PC-3 (cell line): Measurements from ENCODE around the gene JAK3. TPM values are rescaled to one million over a fixed set of nuclear protein-coding genes. Genes with fewer than 3 reads are reported as not detected.

Source experiments
- ATAC-seq: fragments of 200-7000 bp; cut with Tn5 transposase; 2 replicates; pipeline ENCODE4 v1.9.1; 2020; ENCODE audit warnings: mild to moderate bottlenecking, moderate library complexity
- BruUV-seq: library from RNA; stranded (reverse); fragments of 400-500 nt; replicated peaks from 2 replicates; lab custom pipeline; 2021; lab: Mats Ljungman, UMichigan
- CTCF ChIA-PET: fragments of 300-600 bp; sonication (Branson Sonifier 250); formaldehyde crosslinking; loops from one replicate; lab custom pipeline; 2022; ENCODE audit warnings: antibody characterized with exemption; lab: Charles Lee
- POLR2A ChIA-PET: fragments of 300-600 bp; sonication (Branson Sonifier 250); formaldehyde crosslinking; loops from one replicate; lab custom pipeline; 2022; ENCODE audit warnings: antibody characterized with exemption; ENCODE audit not compliant: unreplicated experiment; lab: Charles Lee
- DNase-seq: peaks from one replicate; pipeline ENCODE4 v3.0.0-alpha.2; 2015
- H2AFZ ChIP-seq: fragments of 300-600 bp; sonication (generic); 2 replicates; pipeline ENCODE4 v1.6.0; 2016; ENCODE audit warnings: antibody characterized with exemption, low read length
- H3F3A ChIP-seq: fragments of 300-600 bp; sonication (generic); one replicate; pipeline ENCODE4 v1.6.0; 2017; ENCODE audit warnings: antibody characterized with exemption, low read length, control low read depth, mild to moderate bottlenecking; ENCODE audit not compliant: unreplicated experiment
- H3K27ac ChIP-seq: fragments of 300-600 bp; sonication (generic); 2 replicates; pipeline ENCODE4 v1.5.1; 2016; ENCODE audit warnings: mild to moderate bottlenecking, low read length
- H3K27me3 ChIP-seq: fragments of 300-600 bp; sonication (generic); 2 replicates; pipeline ENCODE4 v1.6.1; 2016; ENCODE audit warnings: low read length, mixed read lengths
- H3K36me3 ChIP-seq: fragments of 300-600 bp; sonication (generic); 2 replicates; pipeline ENCODE4 v1.6.1; 2016; ENCODE audit warnings: low read depth, mixed run types, low read length, mixed read lengths
- H3K4me1 ChIP-seq: fragments of 300-600 bp; sonication (generic); 2 replicates; pipeline ENCODE4 v1.5.1; 2016; ENCODE audit warnings: low read length; ENCODE audit not compliant: insufficient read depth
- H3K4me2 ChIP-seq: fragments of 300-600 bp; sonication (generic); 2 replicates; pipeline ENCODE4 v1.6.0; 2016; ENCODE audit warnings: low read length
- H3K4me3 ChIP-seq: fragments of 300-600 bp; sonication (generic); 2 replicates; pipeline ENCODE4 v1.5.1; 2016; ENCODE audit warnings: mild to moderate bottlenecking, low read length, mixed read lengths
- H3K79me2 ChIP-seq: fragments of 300-600 bp; sonication (generic); 2 replicates; pipeline ENCODE4 v1.6.1; 2017; ENCODE audit warnings: low read length, mixed read lengths
- H3K9ac ChIP-seq: fragments of 300-600 bp; sonication (generic); 2 replicates; pipeline ENCODE4 v1.6.0; 2016; ENCODE audit warnings: mild to moderate bottlenecking, low read length
- H3K9me2 ChIP-seq: fragments of 300-600 bp; sonication (generic); replicated peaks from 2 replicates; pipeline ENCODE4 v1.6.1; 2016; ENCODE audit warnings: mixed run types, low read length, mixed read lengths
- H3K9me3 ChIP-seq: fragments of 300-600 bp; sonication (generic); 2 replicates; pipeline ENCODE4 v1.6.1; 2016; ENCODE audit warnings: low read length, mixed read lengths
- H4K20me1 ChIP-seq: fragments of 300-600 bp; sonication (generic); 2 replicates; pipeline ENCODE4 v1.6.1; 2016; ENCODE audit warnings: low read length, mixed read lengths
- EZH2 ChIP-seq: fragments of 300-600 bp; sonication (generic); IDR thresholded peaks from one replicate; pipeline ENCODE4 v1.6.1; 2017; ENCODE audit warnings: antibody characterized with exemption, mild to moderate bottlenecking, low read length; ENCODE audit not compliant: unreplicated experiment
- EZH2phosphoT487 ChIP-seq: fragments of 300-600 bp; sonication (generic); IDR thresholded peaks from 2 replicates; pipeline ENCODE4 v1.6.1; 2018; ENCODE audit warnings: mild to moderate bottlenecking, antibody characterized with exemption, low read length, borderline replicate concordance
- intact Hi-C: fragments of 100-400 bp; cut with micrococcal nuclease; formaldehyde crosslinking; loops from 2 replicates; pipeline ENCODE4 v1.9.0; 2023
- total RNA-seq: library from RNA; depleted of rRNA; stranded (reverse); fragments of >200 nt; gene quantifications from 2 replicates; pipeline ENCODE4 v1.2.3, GENCODE V29; 2014
- TF ChIP-seq, protein P1 (sequence below): fragments of 300-600 bp; sonication (generic); conservative IDR thresholded peaks from 2 replicates; pipeline ENCODE4 v1.5.1; 2017; ENCODE audit warnings: antibody characterized with exemption, low read depth, mild to moderate bottlenecking, low read length

The JAK3 gene
- total RNA-seq, 1 experiment from 2014 or later: 1.5 TPM

DNA sequence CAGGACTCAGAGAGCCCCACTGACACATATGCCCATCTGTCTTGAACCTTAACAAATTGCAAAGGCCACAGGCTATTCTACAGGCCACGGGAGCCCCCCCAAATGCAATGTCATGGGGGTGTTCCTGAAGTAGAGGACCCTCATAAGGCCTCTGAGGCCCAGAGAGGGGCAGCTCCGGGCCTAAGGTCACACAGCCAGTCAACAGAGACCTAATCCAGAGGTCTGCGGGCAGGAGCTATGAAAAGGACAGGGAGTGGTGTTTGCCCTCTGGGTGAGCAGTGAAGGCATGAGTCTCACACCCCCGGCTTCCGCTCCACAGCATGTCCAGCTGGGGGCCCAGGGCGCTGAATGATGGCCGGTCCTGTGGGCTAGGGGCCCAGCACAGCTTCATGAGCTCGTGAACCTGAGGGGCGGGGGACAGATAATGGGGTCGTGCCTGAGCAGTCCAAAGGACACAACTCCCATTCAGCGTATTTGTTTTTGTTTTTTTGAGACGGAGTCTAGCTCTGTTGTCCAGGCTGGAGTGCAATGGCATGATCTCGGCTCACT lies 21.2 kb downstream of the JAK3 start:
- DNase-seq (no peak), ATAC-seq (no peak)
- ChIA-PET POLR2A (no interaction called here), CTCF (no interaction called here)
- Histone ChIP-seq H4K20me1 (no peaks in the 10 kb centered on the region), H3K9ac (no peak overlapping the region), H3K27ac (no peak overlapping the region), H3K4me2 (no peak overlapping the region), H3K4me3 (no peak overlapping the region), H3F3A (no peaks in the 10 kb centered on the region), H3K9me3 (no peaks in the 10 kb centered on the region), H3K27me3 (no peaks in the 10 kb centered on the region), H3K36me3 (no peaks in the 10 kb centered on the region), H3K4me1 (peaks cover 10% of the 10 kb centered on the region; the same call in 1 of the 2 replicates), H3K9me2 (no peaks in the 10 kb centered on the region), H2AFZ (no peak overlapping the region), H3K79me2 (no peaks in the 10 kb centered on the region)
- no TSS peak for BruUV-seq
- intact Hi-C loops: no loop called here
- TF ChIP-seq EZH2phosphoT487 (no peak), EZH2 (no peak)
- TF ChIP-seq, protein P1, sequence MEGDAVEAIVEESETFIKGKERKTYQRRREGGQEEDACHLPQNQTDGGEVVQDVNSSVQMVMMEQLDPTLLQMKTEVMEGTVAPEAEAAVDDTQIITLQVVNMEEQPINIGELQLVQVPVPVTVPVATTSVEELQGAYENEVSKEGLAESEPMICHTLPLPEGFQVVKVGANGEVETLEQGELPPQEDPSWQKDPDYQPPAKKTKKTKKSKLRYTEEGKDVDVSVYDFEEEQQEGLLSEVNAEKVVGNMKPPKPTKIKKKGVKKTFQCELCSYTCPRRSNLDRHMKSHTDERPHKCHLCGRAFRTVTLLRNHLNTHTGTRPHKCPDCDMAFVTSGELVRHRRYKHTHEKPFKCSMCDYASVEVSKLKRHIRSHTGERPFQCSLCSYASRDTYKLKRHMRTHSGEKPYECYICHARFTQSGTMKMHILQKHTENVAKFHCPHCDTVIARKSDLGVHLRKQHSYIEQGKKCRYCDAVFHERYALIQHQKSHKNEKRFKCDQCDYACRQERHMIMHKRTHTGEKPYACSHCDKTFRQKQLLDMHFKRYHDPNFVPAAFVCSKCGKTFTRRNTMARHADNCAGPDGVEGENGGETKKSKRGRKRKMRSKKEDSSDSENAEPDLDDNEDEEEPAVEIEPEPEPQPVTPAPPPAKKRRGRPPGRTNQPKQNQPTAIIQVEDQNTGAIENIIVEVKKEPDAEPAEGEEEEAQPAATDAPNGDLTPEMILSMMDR: no peak

DNA sequence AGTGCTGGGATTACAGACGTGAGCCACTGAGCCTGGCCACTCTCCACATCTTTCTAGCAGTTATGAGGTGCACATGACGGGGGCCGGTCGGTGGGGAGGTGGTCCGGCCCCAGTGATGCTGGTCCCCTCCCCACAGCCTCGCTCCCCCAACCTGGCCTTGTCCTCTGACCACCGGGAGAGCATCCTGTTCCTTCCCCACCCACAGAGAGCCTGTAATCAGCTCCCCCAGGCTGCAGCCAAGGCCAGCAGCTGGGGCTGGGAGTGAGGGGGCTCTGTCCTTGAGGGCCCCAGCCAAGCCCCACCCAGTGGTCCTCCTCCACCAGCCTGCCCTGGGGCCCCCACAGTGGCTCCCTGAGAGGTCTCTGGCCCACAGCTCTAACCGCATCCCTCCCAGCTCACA lies 23.4 kb downstream of the JAK3 start:
- CTCF ChIA-PET: no interaction called here

DNA sequence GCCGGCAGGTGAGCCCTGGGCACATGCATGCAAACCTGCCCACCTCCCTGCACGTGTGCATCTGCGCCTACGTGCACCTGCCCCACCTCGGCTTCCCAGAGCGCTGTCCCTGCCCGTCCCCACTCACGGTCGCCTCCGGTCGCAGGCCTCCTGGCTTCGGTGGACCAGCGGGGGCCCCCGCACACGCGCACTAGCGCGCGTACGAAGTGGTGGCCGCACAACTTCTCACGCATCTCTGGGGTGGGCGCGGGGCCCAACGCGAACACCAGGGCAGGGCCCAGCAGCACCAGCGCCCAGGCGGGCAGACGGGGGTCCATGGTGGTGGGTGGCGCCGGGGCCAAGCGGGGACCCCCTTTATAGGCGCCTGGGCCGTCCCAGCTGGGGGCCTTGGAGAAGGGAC lies 26.6 kb downstream of the JAK3 start, which contains the start of gene INSL3:
Gene INSL3, minus strand, starts transcription at position 330 of the 400 bp plus-strand sequence. Its CDS starts 13 bp downstream, at position 317.
- BruUV-seq: no TSS peak
- no peak for ATAC-seq
- Histone ChIP-seq H3K27me3 (no peaks in the 10 kb centered on the region), H3K4me2 (no peak within 1 kb of the TSS), H3K4me3 (no peak within 1 kb of the TSS), H3K4me1 (no peaks in the 10 kb centered on the region), H4K20me1 (no peaks in the 10 kb centered on the region), H3K27ac (no peak within 1 kb of the TSS), H3K9me3 (no peaks in the 10 kb centered on the region), H3K36me3 (no peaks in the 10 kb centered on the region), H3K79me2 (no peaks in the 10 kb centered on the region), H2AFZ (no peak within 1 kb of the TSS), H3K9me2 (no peaks in the 10 kb centered on the region), H3K9ac (no peak within 1 kb of the TSS), H3F3A (no peaks in the 10 kb centered on the region)
- CTCF ChIA-PET: no interaction called here
- intact Hi-C loops: no loop called here
- TF ChIP-seq, protein P1: no peak
- TF ChIP-seq EZH2phosphoT487 (no peak), EZH2 (no peak)
- POLR2A ChIA-PET: no interaction called here
- DNase-seq: no peak

More for the DNA sequence above, 23.4 kb downstream of the JAK3 start:
- H3K9me3 ChIP-seq: no peaks in the 10 kb centered on the region
- H4K20me1 ChIP-seq: no peaks in the 10 kb centered on the region
- no peaks in the 10 kb centered on the region for H3K4me1 ChIP-seq
- H3K79me2 ChIP-seq: no peaks in the 10 kb centered on the region
- POLR2A ChIA-PET: no interaction called here
- no peaks in the 10 kb centered on the region for H3F3A ChIP-seq
- no peak for TF ChIP-seq EZH2phosphoT487
- TF ChIP-seq, protein P1: no peak
- no peak for TF ChIP-seq EZH2
- ATAC-seq (no peak), DNase-seq (no peak)
- no peak overlapping the region for H3K4me3 ChIP-seq
- H3K36me3 ChIP-seq: no peaks in the 10 kb centered on the region
- no TSS peak for BruUV-seq
- H3K4me2 ChIP-seq: no peak overlapping the region
- no peak overlapping the region for H3K27ac ChIP-seq
- no peaks in the 10 kb centered on the region for H3K9me2 ChIP-seq
- no peak overlapping the region for H2AFZ ChIP-seq
- H3K9ac ChIP-seq: no peak overlapping the region
- intact Hi-C loops: no loop called here
- no peaks in the 10 kb centered on the region for H3K27me3 ChIP-seq
